ENCODE results near the gene ATP6V1B1. TPM values are rescaled to one million over a fixed set of nuclear protein-coding genes. Genes with fewer than 3 reads are reported as not detected.

Gene ATP6V1B1
- total and polyA plus RNA-seq, 2 of the 4 experiments (the other 2 are of a cell fraction): 1.3 TPM; not detected in 1

DNA sequence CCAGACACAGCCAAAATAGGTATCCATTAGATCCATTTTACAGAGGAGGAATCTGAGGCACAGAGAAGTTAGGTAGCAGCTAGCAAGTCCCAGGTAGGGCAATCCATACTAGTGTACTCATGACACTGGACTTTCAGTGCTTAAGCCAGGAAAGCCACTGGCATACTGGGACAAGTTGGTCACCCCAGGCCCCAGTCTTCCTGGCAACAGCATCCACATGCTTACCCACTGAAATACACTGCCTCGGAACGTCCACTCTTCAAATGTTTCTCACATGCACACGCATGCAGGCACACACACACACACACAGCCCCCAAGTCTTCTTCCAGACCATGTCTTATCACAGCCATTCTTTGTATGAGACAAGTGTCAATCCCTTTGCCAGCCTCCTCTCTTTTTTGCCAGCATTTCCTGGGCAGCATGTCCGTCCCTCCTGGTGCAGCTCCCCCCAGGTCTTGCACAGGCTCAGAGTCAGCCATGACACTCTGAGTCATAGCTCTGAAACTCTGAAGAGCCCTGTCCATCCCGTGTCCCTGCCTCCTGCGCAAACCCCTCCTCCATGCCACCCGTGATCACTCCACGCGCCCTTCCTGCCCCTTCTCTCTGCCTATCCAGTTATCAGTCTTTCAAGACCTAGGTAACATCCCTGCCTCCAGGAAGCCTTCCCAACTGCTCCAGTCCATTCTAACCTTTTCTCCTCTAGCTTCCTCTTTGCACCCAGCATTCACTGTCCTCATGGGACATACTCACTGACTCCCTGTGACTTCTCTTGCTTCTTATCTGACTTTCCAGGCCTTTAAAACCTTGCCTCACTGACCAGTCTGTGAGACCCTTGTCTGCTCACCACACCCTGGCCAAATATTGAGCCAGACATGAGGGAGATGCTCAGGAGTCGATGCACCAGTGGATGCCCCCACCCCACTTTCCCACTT, 69.8 kb downstream of the ATP6V1B1 start:
- Histone ChIP-seq H3K56ac (ENCODE audit: extremely low read depth, insufficient read depth, low read length) (no peak overlapping the region), H4K5ac (ENCODE audit: low read depth, low read length) (no peak overlapping the region), H2AFZ (replicated peaks; ENCODE audit: low read length, poor library complexity) (no peak overlapping the region), H3K18ac (ENCODE audit: low read depth, low read length) (no peak overlapping the region), H3K4me3 (ENCODE audit: insufficient read depth, low read depth, low read length) (no peak overlapping the region), H3K79me1 (ENCODE audit: low read depth in 1 of 2, low read length in 2 of 2) (no peaks in the 10 kb centered on the region), H3K4ac (ENCODE audit: low read depth, low read length) (no peak overlapping the region), H2AK9ac (replicated peaks; ENCODE audit: low read depth, low read length, poor library complexity) (no peak overlapping the region), H3K27ac (ENCODE audit: insufficient read depth, low read length) (no peak overlapping the region), H3K23ac (ENCODE audit: low read depth, low read length) (no peak overlapping the region), H3K27me3 (ENCODE audit: control insufficient read depth, insufficient read depth, low read length) (peaks cover 8% of the 10 kb centered on the region; the same call in 1 of the 2 replicates), H2BK15ac (ENCODE audit: low read depth, low read length) (no peak overlapping the region), H3K4me2 (ENCODE audit: low read depth, low read length) (no peak overlapping the region), H3K14ac (replicated peaks; ENCODE audit: low read depth, low read length) (no peak overlapping the region), H3K9ac (ENCODE audit: low read depth, low read length) (no peak overlapping the region), H2BK120ac (ENCODE audit: low read depth, low read length) (no peak overlapping the region), H3K9me3 (ENCODE audit: control insufficient read depth, insufficient read depth, low read length) (no peaks in the 10 kb centered on the region), H4K20me1 (ENCODE audit: insufficient read depth, low read length) (no peaks in the 10 kb centered on the region), H2BK20ac (ENCODE audit: low read depth, low read length) (no peak overlapping the region), H2AK5ac (ENCODE audit: low read depth, low read length) (no peak overlapping the region), H3K36me3 (ENCODE audit: control insufficient read depth, insufficient read depth, low read length) (no peaks in the 10 kb centered on the region), H2BK5ac (ENCODE audit: low read depth, low read length, poor library complexity, severe bottlenecking) (no peak overlapping the region), H3K4me1 (ENCODE audit: control insufficient read depth, insufficient read depth, low read length) (peaks cover 2% of the 10 kb centered on the region; the same call in 1 of the 2 replicates), H3K9me1 (ENCODE audit: insufficient read depth, low read length) (no peaks in the 10 kb centered on the region; the same call in 1 of the 2 replicates), H4K8ac (ENCODE audit: low read depth in 2 of 2, low read length in 2 of 2) (no peak overlapping the region), H4K91ac (ENCODE audit: insufficient read depth, low read depth, low read length) (no peak overlapping the region)
- ChIA-PET CTCF (no interaction called here), POLR2A (ENCODE audit: unreplicated experiment) (no interaction called here)
- no peak for ATAC-seq (ENCODE audit: low read depth)
- DNase-seq: no peak
- dilution Hi-C loops (cut with HindIII; ENCODE audit: low sequenced_read_pairs, unreplicated experiment): no loop called here
- 74% methylated on average over 9 of the region's 10 CpGs; no CpG with 5 or more reads in 1 of the 2 experiments for WGBS, 2 experiments (ENCODE audit: extremely low coverage in 2 of 2, insufficient read length in 1 of 2)
- BruUV-seq (replicated peaks): no TSS peak
- in situ Hi-C loops (cut with MboI; ENCODE audit: low sequenced_read_pairs): no loop called here
- intact Hi-C loops (cut with micrococcal nuclease): loop anchor here (10.0 kb wide), 1 partner anchor 119 kb away; no protein-coding TSS in a partner anchor
- no peak for TF ChIP-seq CHD1 (IDR thresholded peaks at IDR 0.05; ENCODE audit: low read depth, low read length)
- TF ChIP-seq, protein P1, sequence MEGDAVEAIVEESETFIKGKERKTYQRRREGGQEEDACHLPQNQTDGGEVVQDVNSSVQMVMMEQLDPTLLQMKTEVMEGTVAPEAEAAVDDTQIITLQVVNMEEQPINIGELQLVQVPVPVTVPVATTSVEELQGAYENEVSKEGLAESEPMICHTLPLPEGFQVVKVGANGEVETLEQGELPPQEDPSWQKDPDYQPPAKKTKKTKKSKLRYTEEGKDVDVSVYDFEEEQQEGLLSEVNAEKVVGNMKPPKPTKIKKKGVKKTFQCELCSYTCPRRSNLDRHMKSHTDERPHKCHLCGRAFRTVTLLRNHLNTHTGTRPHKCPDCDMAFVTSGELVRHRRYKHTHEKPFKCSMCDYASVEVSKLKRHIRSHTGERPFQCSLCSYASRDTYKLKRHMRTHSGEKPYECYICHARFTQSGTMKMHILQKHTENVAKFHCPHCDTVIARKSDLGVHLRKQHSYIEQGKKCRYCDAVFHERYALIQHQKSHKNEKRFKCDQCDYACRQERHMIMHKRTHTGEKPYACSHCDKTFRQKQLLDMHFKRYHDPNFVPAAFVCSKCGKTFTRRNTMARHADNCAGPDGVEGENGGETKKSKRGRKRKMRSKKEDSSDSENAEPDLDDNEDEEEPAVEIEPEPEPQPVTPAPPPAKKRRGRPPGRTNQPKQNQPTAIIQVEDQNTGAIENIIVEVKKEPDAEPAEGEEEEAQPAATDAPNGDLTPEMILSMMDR (conservative IDR thresholded peaks at IDR 0.05; ENCODE audit: low read depth, low read length): no peak
- no peak for TF ChIP-seq BHLHE40 (IDR thresholded peaks at IDR 0.05; ENCODE audit: low read depth, low read length)
- TF ChIP-seq, protein P2, sequence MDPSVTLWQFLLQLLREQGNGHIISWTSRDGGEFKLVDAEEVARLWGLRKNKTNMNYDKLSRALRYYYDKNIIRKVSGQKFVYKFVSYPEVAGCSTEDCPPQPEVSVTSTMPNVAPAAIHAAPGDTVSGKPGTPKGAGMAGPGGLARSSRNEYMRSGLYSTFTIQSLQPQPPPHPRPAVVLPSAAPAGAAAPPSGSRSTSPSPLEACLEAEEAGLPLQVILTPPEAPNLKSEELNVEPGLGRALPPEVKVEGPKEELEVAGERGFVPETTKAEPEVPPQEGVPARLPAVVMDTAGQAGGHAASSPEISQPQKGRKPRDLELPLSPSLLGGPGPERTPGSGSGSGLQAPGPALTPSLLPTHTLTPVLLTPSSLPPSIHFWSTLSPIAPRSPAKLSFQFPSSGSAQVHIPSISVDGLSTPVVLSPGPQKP (IDR thresholded peaks at IDR 0.05; ENCODE audit: borderline replicate concordance, low read depth, low read length): no peak
- no peak for TF ChIP-seq RAD21 (IDR thresholded peaks at IDR 0.05; ENCODE audit: low read length)
- TF ChIP-seq, protein P3, sequence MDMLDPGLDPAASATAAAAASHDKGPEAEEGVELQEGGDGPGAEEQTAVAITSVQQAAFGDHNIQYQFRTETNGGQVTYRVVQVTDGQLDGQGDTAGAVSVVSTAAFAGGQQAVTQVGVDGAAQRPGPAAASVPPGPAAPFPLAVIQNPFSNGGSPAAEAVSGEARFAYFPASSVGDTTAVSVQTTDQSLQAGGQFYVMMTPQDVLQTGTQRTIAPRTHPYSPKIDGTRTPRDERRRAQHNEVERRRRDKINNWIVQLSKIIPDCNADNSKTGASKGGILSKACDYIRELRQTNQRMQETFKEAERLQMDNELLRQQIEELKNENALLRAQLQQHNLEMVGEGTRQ (IDR thresholded peaks at IDR 0.05; ENCODE audit: low read depth, low read length): no peak
- no peak for TF ChIP-seq MAFK (IDR thresholded peaks at IDR 0.05; ENCODE audit: low read depth, low read length)
- no peak for TF ChIP-seq CEBPB (IDR thresholded peaks at IDR 0.05; ENCODE audit: low read depth, low read length)
- TF ChIP-seq MAZ (IDR thresholded peaks at IDR 0.05; ENCODE audit: borderline replicate concordance, low read depth, low read length): no peak
- no peak for TF ChIP-seq RFX5 (IDR thresholded peaks at IDR 0.05; ENCODE audit: low read depth, low read length)
- TF ChIP-seq FOS (IDR thresholded peaks at IDR 0.05; ENCODE audit: low read depth, low read length): no peak
- no peak for TF ChIP-seq NFE2L2 (IDR thresholded peaks at IDR 0.05; ENCODE audit: low read depth, low read length)
- TF ChIP-seq MXI1 (IDR thresholded peaks at IDR 0.05; ENCODE audit: borderline replicate concordance, low read depth, low read length): no peak
- TF ChIP-seq RCOR1 (IDR thresholded peaks at IDR 0.05; ENCODE audit: insufficient replicate concordance, low read length): no peak

All from IMR-90 (cell line).